GM13977 (cell line): ENCODE data around the gene LYPD6B.

Source experiments
- DNase-seq: peaks from one replicate; pipeline ENCODE4 v3.0.0; 2012; ENCODE audit warnings: low spot score
- in situ Hi-C: fragments of 300-500 bp; cut with MboI; formaldehyde crosslinking; loops from one replicate; pipeline ENCODE4 v1.12.0; 2022; ENCODE audit warnings: low sequenced_read_pairs, low pct_unique_long_range_greater_than_20kb, mixed read lengths, inconsistent platforms; ENCODE audit not compliant: unreplicated experiment
- TF ChIP-seq, protein P1 (sequence below): IDR thresholded peaks from 2 replicates; pipeline ENCODE4 v1.5.1; 2012; ENCODE audit warnings: mild to moderate bottlenecking, control low read depth; ENCODE audit not compliant: insufficient read depth; ENCODE audit errors: extremely low read depth, missing control alignments

The LYPD6B gene

DNA sequence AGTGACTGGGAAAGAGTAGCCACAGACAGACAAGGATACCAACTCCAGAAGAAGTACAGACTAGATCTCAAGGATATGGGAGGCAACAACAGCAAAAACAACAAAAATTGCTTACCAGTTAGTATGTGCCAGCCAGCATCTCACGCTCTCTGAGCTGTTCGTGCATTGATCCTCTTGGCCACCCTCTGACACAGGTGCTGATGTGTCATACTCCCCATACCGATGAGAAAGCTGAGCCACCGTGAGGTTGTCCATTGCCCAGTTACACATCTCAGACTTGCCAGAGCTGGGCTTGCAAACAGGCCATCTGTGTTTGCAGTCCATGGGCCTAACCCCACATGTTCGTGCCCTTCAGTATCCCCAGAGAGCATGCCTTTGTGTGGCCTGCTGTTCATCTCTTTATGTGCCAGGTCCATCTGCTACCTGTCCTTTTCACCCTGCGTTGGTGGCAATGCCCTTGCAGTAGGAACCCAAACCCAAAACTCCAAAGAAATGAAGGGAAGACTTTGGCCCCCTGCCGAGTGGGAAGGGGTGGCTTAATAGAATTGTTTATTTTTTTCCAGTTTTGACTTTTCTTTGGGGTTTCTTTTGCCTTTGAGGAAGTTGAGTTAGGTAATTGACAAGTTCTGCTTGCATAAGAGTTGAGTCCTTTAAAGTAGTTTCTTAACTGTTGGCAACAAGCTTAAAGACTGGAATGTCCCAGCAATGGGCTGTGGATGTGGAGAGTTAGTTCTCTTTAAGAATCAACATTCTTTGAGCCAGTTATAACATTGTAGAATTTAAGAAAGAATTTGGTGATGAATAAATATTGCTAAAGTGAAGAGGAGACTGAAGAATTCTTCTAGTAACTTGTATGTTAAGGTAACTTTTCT, 46.7 kb downstream of the LYPD6B start:
- TF ChIP-seq, protein P1, sequence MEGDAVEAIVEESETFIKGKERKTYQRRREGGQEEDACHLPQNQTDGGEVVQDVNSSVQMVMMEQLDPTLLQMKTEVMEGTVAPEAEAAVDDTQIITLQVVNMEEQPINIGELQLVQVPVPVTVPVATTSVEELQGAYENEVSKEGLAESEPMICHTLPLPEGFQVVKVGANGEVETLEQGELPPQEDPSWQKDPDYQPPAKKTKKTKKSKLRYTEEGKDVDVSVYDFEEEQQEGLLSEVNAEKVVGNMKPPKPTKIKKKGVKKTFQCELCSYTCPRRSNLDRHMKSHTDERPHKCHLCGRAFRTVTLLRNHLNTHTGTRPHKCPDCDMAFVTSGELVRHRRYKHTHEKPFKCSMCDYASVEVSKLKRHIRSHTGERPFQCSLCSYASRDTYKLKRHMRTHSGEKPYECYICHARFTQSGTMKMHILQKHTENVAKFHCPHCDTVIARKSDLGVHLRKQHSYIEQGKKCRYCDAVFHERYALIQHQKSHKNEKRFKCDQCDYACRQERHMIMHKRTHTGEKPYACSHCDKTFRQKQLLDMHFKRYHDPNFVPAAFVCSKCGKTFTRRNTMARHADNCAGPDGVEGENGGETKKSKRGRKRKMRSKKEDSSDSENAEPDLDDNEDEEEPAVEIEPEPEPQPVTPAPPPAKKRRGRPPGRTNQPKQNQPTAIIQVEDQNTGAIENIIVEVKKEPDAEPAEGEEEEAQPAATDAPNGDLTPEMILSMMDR = no peak
- in situ Hi-C loops = no loop called here
- DNase-seq = no peak

DNA sequence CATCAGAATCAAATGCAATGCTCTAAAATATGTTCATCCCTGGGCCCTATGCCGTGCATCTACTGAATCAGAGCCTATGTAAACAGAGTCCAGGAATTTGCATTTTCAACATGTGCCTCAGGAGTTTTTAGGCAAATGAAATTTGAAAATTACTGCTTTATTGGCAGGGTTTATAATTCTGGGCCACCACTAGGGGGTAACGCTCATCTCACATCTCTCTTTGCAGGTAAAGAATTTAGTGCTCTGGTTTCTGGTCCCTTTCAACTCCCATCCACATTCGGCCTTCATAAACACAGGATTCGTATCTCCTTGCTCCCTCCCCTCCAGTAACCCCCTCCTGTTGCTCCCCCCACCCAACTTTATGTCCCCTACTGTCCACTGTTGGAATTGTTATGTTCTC, 49.3 kb downstream of the LYPD6B start:
- in situ Hi-C loops = no loop called here
- peak; percentile 5 for DNase-seq
- TF ChIP-seq, protein P1 = peak; percentile 30

DNA sequence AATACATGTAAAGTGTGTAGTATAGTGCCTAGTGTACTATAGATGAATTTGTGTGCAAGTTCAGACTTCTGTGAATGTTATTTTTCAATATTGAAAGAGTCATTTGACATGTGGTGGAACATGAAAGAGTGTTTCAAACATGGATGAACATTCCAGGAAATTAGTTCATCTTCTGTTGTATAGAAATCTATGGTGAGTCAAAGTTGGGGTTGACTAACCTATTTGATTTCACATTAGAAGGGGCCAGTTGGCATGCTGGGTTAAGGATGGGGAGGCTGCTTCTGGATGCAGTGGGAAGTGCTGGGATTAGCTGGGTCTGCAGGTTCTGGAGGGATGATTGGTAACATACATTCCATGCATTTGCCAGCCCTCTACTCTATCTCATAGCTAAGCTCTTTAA, 50.6 kb downstream of the LYPD6B start:
- DNase-seq = no peak
- TF ChIP-seq, protein P1 = no peak
- in situ Hi-C loops = no loop called here

DNA sequence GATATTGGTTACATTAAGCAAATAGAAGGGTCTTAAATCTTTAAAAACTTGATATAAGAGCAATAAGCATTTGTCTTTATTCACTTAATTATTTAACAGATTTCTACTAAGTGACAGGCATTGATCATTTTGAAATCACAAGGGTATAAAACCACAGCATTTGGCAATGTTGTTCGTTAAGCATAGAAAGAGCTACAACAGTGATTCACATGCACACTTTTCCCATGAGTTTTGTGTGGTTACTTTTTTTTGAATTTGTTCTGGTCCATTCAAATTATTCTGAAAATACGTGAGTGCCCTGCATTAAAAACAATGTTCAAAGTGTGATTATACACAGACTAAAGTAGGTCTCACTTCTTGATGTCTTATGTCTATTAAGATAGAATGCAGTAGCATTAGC, 52.2 kb downstream of the LYPD6B start:
- no peak for DNase-seq
- in situ Hi-C loops = no loop called here
- TF ChIP-seq, protein P1 = no peak

DNA sequence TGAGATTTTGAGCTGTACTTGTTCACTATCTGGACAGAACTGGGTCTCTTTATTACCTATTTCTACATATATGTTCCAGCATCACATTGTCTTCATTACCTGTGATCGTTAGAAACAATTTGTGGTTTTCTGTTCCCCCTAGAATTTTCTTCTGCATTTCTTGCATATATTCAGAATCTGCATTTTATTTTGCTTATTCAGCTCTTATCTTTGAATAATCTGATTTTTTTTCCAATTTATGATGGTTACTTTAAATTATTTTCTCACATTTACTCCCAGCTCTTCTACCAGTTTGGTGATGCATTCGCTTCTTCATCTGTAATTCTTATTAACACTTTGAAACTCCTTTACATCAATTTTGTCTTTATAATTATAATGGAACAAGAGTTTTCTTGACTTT, 55.1 kb downstream of the LYPD6B start:
- TF ChIP-seq, protein P1 = no peak
- no peak for DNase-seq
- in situ Hi-C loops = no loop called here

DNA sequence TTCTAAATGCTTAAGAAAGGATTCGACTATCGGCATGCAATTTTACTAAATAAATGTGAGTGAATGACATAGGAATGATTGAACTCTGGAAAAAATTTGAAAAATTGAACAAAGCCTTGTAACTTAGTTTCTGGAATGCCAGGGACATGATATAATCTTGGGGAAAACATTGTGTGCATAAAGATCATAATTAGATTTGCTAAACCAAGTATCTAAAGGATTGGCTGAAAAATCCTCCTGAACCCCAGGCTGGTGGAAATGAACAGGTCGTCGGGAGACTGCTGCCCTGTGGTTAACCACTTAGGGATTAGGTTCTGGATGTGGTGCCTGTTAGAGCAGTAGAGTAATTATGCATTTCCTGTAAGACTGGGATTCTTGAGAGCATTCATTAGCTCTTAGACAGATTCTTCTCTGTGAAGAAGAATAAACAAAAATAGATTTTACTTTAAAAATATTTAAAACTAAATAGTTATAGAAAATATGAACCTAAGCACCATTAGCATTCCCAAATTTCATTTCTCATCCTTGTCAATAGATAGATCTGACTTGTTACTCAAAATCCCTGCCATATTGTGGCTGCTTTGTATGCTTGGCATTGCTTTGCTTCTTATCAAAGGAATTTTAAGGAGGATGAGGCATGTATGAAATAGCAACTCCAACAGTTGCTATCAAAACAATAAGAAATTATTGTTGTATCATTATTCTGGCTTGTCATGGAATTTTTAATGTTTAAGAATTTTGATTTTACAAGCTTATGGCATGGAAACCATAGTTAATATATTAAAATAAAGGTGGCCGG, 55.9 kb downstream of the LYPD6B start:
- in situ Hi-C loops = no loop called here
- no peak for DNase-seq
- TF ChIP-seq, protein P1 = no peak
